COLO668 (cell line): ENCODE data around the gene RIPOR2.
"Not testable (repeated sequence)": the region's sequence is repeated elsewhere in the genome, so short reads cannot be mapped to it uniquely, and the experiment has no call there.

Experiments
- DNase-seq: peaks from one replicate; lab custom pipeline; 2025; ENCODE audit not compliant: unreplicated experiment; lab: John Stamatoyannopoulos, UW

RIPOR2 gene

DNA sequence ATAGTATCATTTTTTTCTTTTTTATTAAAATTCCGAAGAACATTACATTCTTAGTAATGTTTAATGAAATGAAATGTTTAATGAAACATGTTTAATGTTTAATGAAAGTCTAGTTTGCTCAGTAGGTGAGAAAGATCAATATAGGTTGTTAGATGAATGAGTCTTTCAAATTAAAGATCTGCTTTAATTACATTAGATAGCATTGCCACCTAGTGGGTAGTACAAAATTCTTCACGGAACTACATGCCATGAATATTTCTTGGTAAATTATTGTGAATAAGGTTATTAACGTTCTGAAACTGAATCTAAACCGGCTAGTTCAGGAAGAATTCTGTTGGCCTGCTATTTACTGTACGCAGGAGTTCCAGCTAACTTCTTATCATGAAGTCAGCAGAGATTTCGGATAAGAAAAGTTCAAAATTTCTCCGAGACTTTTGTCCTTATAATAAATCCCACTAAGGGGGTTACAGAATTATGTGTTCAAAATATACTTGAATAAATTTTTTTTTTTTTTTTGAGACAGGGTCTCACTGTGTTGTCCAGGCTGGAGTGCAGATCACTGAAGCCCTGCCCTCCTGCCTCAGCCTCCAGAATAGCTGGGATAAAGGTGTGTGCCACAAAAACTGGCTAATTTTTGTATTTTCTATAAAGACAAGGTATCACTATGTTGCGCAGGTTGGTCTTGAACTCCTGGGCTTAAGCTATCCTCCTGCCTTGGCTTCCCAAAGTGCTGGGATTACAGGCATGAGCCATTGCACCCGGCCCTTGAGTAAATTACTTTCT is 168.9 kb downstream of the RIPOR2 start:
- no peak for DNase-seq

DNA sequence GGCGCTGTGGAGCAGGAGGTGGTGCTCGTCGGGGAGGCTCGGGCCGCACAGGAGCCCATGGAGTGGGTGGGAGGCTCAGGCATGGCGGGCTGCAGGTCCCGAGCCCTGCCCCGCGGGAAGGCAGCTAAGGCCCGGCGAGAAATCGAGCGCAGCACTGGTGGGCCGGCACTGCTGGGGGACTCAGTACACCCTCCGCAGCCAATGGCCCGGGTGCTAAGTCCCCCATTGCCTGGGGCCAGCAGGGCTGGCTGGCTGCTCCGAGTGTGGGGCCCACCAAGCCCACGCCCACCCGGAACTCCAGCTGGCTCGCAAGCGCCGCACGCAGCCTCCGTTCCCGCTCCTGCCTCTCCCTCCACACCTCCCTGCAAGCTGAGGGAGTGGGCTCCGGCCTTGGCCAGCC is 169.8 kb downstream of the RIPOR2 start:
- not testable (repeated sequence) for DNase-seq

GRCh38 chr6:24764833-24765828 is 170.6 kb downstream of the RIPOR2 start:
- not testable (repeated sequence) for DNase-seq

DNA sequence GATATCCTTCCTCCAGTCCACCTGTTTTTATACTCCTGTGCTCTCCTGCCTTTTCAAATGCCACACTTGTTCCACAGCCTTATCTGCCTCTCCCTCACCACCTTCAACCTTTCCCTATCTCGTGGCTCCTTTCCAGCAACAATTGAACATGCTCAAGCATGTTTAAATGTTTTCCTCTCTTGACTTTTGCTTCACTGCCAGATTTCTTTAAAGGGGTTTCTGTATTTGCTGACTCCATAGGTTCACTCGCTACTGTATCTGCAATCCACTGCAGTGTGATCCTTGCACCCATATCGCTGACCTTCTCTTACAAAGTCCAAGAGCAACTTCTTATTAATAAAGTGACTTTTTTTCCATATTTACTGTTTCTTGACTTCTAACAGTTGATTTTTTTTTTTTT is 172.2 kb downstream of the RIPOR2 start:
- DNase-seq: no peak

DNA sequence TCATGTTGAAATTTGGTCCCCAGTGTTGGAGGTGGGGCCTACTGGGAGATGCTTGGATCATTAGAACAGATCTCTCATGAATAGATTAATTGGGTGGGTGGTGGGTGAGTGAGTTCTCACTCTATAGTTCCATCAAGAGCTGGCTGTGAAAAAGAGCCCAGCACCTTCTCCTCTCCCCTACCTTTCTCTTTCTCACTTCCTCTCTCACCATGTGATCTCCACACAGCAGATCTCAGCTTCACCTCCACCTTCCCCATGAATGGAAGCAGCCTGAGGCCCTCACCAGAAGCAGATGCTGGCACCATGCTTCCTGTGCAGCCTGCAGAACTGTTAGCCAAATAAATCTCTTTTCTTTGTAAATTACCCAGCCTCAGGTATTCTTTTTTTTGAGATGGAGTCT is 173.9 kb downstream of the RIPOR2 start:
- DNase-seq: no peak

GRCh38 chr6:24761193-24761835 is 174.4 kb downstream of the RIPOR2 start:
- peak; percentile 1 for DNase-seq

GRCh38 chr6:24760210-24760609 is 175.6 kb downstream of the RIPOR2 start:
- no peak for DNase-seq

DNA sequence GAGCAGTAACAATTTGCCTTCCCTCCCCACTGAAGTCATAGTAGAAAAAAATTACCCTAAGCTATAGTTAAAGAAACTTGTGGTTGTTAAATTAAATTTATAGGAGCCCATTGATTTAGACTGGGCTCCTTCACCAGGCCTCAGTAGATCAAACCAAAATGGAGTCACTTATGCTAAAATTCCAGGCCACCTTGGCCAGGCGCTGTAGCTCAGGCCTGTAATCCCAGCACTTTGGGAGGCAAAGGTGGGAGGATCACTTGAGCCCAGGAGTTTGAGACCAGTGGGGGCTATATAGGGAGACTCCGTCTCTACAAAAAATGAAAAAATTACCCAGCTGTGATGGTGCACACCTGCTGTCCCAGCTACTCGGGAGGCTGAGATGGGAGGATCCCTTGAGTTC is 176.0 kb downstream of the RIPOR2 start:
- DNase-seq: no peak

- no peak for DNase-seq
Observed at GRCh38 chr6:24757611-24758010, 178.1 kb downstream of the RIPOR2 start.

DNA sequence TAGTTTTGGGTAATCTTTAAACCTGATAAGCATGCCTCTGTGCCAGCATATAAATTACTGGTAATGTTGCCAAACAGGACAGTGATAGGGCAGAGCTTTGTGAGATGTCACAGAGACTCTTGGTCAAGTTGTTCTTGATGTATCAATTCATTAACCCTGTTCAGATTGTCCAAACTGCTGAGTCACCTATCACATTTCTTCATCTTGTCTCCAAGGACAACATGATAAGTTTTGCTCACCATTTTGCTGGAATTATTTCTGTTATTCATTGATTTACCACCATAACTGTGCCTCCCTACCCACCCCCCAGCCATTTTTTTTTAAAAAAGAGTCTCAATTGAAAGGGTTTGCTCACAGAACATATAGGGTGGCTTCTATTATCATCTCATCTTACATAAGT is 180.5 kb downstream of the RIPOR2 start:
- DNase-seq: no peak

- DNase-seq: not testable (repeated sequence)
Observed at GRCh38 chr6:24754378-24754777, 181.4 kb downstream of the RIPOR2 start.
